GM12891 (cell line): Measurements from ENCODE around the gene ARHGAP12.

Source experiments
- PAX5 ChIP-seq: IDR thresholded peaks from 2 replicates; pipeline ENCODE4 v1.6.1; 2011; ENCODE audit warnings: low read length, moderate library complexity, mild to moderate bottlenecking; ENCODE audit not compliant: insufficient read depth, severe bottlenecking
- POLR2A ChIP-seq: IDR thresholded peaks from 2 replicates; pipeline ENCODE4 v1.6.1; 2011; ENCODE audit warnings: low read depth, low read length, control low read depth
- POLR2AphosphoS5 ChIP-seq: IDR thresholded peaks from 2 replicates; pipeline ENCODE4 v1.6.1; 2011; ENCODE audit warnings: low read depth, low read length, control low read depth
- POU2F2 ChIP-seq: IDR thresholded peaks from 2 replicates; pipeline ENCODE4 v1.6.1; 2011; ENCODE audit warnings: low read depth, mild to moderate bottlenecking, control low read depth, low read length, moderate library complexity
- SPI1 ChIP-seq: IDR thresholded peaks from 2 replicates; pipeline ENCODE4 v1.6.1; 2011; ENCODE audit warnings: low read depth, low read length, control low read depth
- TAF1 ChIP-seq: IDR thresholded peaks from 2 replicates; pipeline ENCODE4 v1.6.1; 2011; ENCODE audit warnings: low read depth, low read length, control low read depth

DNA sequence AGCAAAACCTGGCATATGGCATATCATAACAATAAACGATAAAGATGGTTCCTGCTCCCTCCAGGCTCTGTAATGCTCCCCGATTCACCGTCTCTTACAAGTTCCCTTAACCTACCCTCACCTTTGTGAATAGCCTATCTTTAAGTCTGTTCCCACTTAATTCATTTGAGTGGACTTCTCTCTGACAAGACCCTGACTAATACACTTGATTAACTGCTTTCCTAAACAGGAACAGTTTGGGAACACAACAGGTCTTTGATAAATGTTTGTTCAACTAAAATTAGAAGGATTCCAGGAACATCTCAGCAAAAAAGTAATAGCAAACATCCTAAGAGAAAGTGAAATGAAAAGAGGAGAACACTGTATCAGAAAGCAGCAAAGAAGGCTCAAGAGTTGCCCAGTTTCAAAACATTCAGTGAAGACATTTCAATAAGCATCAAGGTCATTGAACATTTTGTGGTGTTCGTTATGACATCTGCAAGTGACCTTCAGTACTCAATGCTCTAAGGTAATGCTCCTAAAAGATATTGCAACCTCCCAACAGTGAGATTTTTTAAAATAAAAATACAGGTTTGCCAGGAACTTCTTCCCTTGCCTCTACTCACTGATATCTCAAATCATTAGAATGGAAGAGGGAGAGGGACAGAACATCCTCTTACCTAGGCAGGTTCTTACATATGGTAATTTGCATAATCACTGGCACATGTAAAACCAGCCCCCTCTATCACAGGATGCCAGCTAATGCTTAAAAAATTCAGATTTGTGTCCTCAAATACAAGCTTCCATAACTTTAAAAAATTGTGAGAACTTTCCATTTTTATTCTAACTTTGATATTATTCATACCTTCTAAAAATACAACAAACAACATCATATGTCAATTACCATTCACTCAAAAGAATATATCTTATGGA lies 11.4 kb upstream of the ARHGAP12 start:
- TF ChIP-seq PAX5 (no peak), POLR2A (no peak), POLR2AphosphoS5 (no peak), SPI1 (no peak), POU2F2 (no peak), TAF1 (no peak)
